NCI-H510A treated with DMSO at 0.1 percent for 48 hours (cell line): ENCODE measurements around the gene KRT85.

Experiments
- DNase-seq: peaks from one replicate; lab custom pipeline; 2025; lab: John Stamatoyannopoulos, UW

KRT85 gene

GRCh38 chr12:52394836-52395405, 27.6 kb upstream of the KRT85 start:
- no peak for DNase-seq

DNA sequence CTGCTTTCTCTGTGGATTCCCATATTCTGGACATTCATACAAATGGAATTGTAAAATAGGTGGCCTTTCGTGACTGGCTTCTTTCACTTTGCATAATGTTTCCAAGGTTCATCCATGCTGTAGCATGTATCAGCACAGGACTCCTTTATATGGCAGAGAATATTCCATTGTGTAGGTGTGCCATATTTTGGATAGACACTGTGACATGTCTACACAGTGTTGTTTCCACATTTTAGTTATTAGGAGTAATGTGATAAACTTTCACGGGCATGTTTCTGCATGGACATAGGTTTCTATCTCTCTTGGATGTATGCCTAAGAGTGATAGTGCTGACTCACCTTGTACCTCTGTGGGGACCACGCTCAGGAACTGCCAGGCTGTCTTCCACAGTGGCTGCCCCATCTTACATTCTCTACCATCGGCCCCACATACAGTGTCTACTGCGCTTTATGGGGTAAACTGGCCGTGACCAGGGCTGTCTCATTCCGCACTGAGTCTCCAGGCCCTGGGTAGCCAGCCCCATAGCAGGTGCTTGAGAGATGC, 25.3 kb upstream of the KRT85 start:
- DNase-seq: no peak

GRCh38 chr12:52391618-52392002, 24.3 kb upstream of the KRT85 start:
- no peak for DNase-seq

DNA sequence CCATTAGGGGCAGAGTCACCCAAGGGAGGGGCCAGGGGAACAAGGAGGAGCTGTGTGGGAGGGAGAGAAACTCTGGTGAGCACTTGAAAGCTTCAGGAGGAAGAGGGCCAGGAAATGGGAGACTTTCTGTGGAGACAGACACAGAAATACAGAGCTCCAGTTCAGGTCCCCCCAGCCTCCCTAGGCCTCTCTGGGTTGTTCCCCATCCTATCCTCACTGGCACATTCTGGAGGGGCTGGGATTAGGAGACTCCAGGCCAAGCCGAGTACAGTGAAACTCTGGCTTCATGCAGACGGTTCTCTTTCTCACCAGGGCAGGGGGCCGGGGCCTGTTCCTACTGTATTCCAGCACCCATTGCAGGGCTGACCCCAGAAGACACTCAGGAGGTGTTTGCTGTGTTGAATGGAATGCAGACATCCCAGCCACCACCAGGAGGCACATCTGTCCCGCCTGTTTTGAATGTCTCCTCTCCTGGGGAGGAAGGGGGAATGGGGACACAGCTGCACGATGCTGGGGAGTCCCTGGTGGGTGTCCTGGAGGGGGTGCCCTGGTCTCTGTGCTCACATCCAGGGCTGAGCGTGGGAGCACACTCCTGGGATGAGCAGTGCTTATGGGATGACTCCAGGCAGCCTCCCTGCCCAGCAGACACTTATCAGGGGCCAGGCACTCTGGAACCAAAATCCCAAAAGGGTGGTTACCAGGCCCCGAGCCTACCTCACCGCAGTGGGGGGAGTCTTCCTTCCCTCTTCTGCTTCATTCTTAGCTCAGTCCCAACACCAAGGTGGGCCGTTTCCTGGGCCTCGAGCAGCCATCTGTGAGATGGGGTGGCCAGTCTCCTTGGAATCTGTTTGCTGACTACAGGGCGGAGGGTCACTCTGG, 23.7 kb upstream of the KRT85 start:
- no peak for DNase-seq

- DNase-seq: no peak
Measured at GRCh38 chr12:52389313-52390207, 22.3 kb upstream of the KRT85 start.

GRCh38 chr12:52387859-52388258, 20.6 kb upstream of the KRT85 start:
- DNase-seq: no peak

- no peak for DNase-seq
Measured at GRCh38 chr12:52385226-52385702, 18.0 kb upstream of the KRT85 start, which contains the start of gene KRT84. KRT84 (minus strand) TSS chr12:52385652; CDS start chr12:52385585, 67 bp downstream.

DNA sequence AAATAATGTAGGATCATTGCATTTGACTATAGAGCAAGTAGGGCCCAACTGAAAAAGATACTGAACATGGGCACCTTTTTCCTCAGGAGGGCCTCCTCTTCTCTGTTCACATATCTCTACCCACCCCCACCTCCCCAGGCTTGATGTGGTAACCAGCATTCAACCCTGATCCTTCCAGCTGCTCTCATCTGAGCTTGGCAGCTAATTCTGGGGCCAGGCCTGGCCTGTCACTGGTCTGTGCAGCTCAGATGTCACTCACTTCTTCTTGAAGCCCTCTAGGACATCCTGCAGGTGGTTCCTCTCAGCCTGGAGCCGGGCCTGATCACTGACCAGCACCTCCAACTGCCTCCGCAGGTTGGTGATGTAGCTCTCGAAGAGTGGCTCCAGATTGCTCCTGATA, 16.1 kb upstream of the KRT85 start:
- no peak for DNase-seq

GRCh38 chr12:52382854-52383253, 15.6 kb upstream of the KRT85 start:
- DNase-seq: no peak

- no peak for DNase-seq
Measured at GRCh38 chr12:52381206-52381605, 13.9 kb upstream of the KRT85 start.

DNA sequence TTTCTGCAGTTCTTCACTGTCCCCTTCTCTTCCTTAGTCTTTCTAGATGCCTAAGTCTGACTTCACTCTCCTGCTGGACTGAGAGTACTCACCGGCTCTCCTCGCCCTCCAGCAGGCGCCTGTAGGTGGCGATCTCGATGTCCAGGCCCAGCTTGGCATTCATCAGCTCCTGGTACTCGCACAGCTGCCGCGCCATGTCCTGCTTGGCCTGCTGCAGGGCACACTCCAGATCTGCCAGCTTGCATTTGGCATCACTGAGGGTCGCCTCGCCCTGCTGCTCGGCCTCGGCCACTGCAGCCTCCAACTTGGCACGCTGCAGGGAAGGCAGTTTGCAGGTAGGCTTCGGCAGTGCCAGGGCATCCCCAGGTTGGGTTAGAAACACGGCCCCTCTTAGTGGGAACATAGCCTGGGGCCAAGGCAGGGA, 13.0 kb upstream of the KRT85 start:
- peak; percentile 29 for DNase-seq

GRCh38 chr12:52379536-52379935, 12.3 kb upstream of the KRT85 start:
- no peak for DNase-seq

DNA sequence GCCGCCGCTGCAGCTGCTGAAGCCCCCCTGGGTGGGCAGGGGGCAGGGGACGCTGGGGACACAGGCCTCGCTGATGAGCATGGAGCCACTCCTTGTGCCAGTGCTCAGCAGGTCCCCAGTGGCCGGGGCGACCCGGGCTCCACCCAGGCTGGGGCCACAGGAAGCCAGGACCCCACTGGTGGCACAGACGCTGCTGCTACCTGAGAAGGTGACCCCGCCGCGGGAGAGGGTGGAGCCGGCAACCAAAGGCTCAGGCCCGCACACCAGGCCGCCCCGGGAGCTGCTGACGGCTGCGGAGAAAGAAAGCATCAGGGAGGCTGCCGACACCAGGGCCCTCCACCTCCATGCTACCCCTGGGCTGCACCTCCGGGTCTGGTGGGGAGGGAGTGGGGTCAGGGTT, 10.8 kb upstream of the KRT85 start:
- no peak for DNase-seq

DNA sequence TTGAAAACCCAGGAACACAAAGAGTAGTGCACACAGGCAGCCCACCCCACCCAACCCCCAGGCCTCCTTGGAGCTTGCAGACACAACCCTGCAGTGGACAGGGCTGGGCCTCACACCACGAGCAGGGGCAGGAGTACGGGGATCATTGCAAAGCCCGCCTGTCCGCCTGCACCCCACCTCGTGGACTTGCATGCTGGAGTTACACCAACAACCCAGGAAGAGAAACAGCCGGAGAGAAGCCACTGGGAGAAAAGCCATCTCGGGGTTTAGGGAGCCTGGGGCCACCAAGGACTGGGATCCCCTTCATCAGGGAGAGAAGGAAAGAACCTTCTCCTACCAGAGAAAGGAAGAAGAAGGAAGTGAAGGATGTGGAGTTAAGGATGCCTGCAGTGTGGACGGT, 10.0 kb upstream of the KRT85 start:
- no peak for DNase-seq

DNA sequence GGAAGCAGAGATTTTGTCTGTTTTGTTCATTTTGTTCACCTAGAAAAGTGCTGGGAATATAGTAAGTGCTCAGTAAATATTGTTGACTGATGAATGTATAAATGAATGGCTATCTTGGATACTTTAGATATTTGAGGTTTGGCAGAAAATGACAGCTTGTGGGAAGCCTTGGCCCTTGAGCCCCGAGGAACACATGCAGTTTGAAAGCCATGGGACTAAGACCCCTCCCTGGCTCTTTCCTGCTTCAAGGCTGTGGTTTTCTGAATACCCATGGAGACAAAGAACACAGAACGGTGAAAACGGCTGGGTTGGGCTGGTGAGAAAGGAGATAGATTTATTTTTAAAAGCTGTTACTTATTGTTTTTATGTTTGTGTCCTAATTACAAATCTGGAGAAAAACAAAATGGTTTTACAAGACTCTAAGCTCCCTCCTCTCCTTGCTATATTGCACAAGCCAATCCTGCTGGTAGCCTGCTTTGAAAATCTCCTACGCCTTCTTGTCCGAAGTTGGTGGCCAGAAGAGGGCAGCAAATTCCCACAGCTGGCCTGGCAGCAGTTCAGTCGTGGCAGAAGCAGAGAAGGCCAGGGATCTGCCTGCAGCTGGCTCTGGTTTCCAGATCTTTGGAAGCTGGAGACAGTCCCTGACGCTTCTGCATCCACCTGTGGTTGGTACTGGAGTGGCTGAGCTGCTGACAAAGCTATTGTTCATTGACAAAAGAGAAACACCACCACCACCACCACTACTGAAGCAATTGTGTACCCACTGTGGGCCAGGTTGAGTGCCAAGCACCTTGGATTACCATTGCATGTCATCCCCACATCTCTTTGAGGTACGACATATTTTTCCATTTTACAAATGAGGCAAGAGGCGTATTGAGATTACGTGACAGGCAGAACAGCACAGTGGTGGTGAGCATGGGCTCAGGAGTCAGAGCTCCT, 5.2 kb upstream of the KRT85 start:
- DNase-seq: peak; percentile 56

GRCh38 chr12:52371716-52372115, 4.4 kb upstream of the KRT85 start:
- DNase-seq: no peak

GRCh38 chr12:52370926-52371608, 3.8 kb upstream of the KRT85 start:
- no peak for DNase-seq

GRCh38 chr12:52369809-52370208, 2.5 kb upstream of the KRT85 start:
- no peak for DNase-seq

- no peak for DNase-seq
Measured at GRCh38 chr12:52369211-52369610, 1.9 kb upstream of the KRT85 start.

DNA sequence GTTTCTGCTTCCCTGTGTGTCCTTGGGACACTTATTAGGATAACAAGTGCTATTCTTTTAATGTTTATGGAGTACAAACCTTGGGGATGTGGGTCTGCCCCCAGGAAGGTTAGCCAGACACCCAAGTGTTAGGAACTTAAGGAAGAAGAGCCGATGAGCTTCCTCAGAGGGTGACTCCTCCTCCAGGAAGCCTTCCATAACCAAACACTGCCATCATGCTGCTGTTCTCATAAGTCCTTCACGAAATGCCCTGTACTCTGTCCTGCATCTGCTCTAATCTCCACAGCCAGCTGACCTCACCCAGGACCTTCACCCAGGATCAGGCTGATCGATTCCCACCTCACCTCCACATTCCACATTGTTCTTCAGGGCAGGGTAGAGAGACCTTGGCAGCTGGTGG, 1.2 kb upstream of the KRT85 start:
- no peak for DNase-seq
